ENCODE results near the gene SENP3. TPM values are rescaled to one million over a fixed set of nuclear protein-coding genes. Genes with fewer than 3 reads are reported as not detected.

The SENP3 gene
- total RNA-seq, 1 experiment from 2014 or later: 83.1 TPM

- Histone ChIP-seq H3K23me2 (ENCODE audit: insufficient read length, low read depth, low read length, poor library complexity, severe bottlenecking) (peaks cover 5% of the 10 kb centered on the region), H3K9ac (ENCODE audit: extremely low read depth, insufficient read length, low read length) (no peak overlapping the region), H2BK20ac (ENCODE audit: low read depth, low read length, poor library complexity, severe bottlenecking) (no peak overlapping the region), H3K14ac (ENCODE audit: insufficient read depth, low read length) (no peak overlapping the region), H2BK12ac (ENCODE audit: insufficient read length, low read depth, low read length) (no peak overlapping the region), H3K18ac (ENCODE audit: insufficient read length, low read depth, low read length) (no peak overlapping the region), H3K4ac (ENCODE audit: low read depth, low read length) (no peak overlapping the region), H2AFZ (ENCODE audit: low read length) (no peak overlapping the region), H3K56ac (ENCODE audit: insufficient read length, low read depth, low read length) (no peak overlapping the region), H3K4me2 (ENCODE audit: insufficient read depth, insufficient read length, low read length) (no peak overlapping the region), H2BK15ac (ENCODE audit: low read depth, low read length) (no peak overlapping the region), H3K9me3 (ENCODE audit: control insufficient read depth, low read depth, low read length) (no peaks in the 10 kb centered on the region), H3K23ac (ENCODE audit: insufficient read length, low read depth, low read length) (no peak overlapping the region), H4K5ac (ENCODE audit: insufficient read length, low read depth, low read length) (no peak overlapping the region), H3K79me1 (ENCODE audit: insufficient read depth, low read depth, low read length, poor library complexity, severe bottlenecking) (peaks cover 4% of the 10 kb centered on the region), H2BK5ac (ENCODE audit: insufficient read length, low read length) (no peak overlapping the region), H2BK120ac (ENCODE audit: low read depth, low read length, poor library complexity, severe bottlenecking) (no peak overlapping the region), H3K4me1 (ENCODE audit: insufficient read depth, low read length) (peaks cover 1% of the 10 kb centered on the region; the same call in 1 of the 2 replicates), H4K8ac (replicated peaks; ENCODE audit: insufficient read length, low read depth, low read length) (no peak overlapping the region), H2AK5ac (ENCODE audit: insufficient read length, low read length) (no peak overlapping the region), H3K79me2 (ENCODE audit: insufficient read depth, low read length) (peaks cover 19% of the 10 kb centered on the region; the same call in 1 of the 2 replicates), H3T11ph (ENCODE audit: low read length) (no peak overlapping the region), H3K27ac (ENCODE audit: insufficient read length, low read depth, low read length) (no peak overlapping the region), H4K91ac (ENCODE audit: insufficient read length, low read depth, low read length) (no peak overlapping the region), H3K27me3 (ENCODE audit: insufficient read depth, low read length) (no peaks in the 10 kb centered on the region), H4K20me1 (ENCODE audit: control insufficient read depth, insufficient read depth, insufficient read length) (no peaks in the 10 kb centered on the region)
- Mint-ChIP-seq H3K27me3 (ENCODE audit: low read depth) (peaks cover 8% of the 10 kb centered on the region), H3K36me3 (ENCODE audit: insufficient read depth in 1 of 3, low read depth in 3 of 3) (peaks cover 49 to 87% (median 77%) of the 10 kb centered on the region in 3 experiments), H3K9me3 (peaks cover 3 to 7% of the 10 kb centered on the region in 2 experiments; a peak in 3 of 5 replicates), H3K27ac (no peak overlapping the region), H3K4me3 (no peak overlapping the region; a peak in 1 of 5 replicates), H3K4me1 (peaks cover 16 to 17% of the 10 kb centered on the region in 2 experiments)
- WGBS (ENCODE audit: extremely low coverage, insufficient read length, low lambda C conversion rate): no CpG with 5 or more reads among the region's 5 CpGs
- no peak for TF ChIP-seq CTCF (conservative IDR thresholded peaks at IDR 0.05)
- DNase-seq: no peak
Measured at GRCh38 chr17:7569571-7569970, 7.9 kb downstream of the SENP3 start.
